HG03139 (cell line): Measurements from ENCODE around the gene JUN.

ENCODE experiments used
- ATAC-seq: cut with Tn5 transposase; IDR thresholded peaks from one replicate; pipeline ENCODE4 v1.9.1; 2021; ENCODE audit not compliant: unreplicated experiment

JUN gene

GRCh38 chr1:58784758-58785441, 1.1 kb upstream of the JUN start:
- ATAC-seq = no peak

- no peak for ATAC-seq
Observed at GRCh38 chr1:58783090-58783992, 506 bp downstream of the JUN start.

DNA sequence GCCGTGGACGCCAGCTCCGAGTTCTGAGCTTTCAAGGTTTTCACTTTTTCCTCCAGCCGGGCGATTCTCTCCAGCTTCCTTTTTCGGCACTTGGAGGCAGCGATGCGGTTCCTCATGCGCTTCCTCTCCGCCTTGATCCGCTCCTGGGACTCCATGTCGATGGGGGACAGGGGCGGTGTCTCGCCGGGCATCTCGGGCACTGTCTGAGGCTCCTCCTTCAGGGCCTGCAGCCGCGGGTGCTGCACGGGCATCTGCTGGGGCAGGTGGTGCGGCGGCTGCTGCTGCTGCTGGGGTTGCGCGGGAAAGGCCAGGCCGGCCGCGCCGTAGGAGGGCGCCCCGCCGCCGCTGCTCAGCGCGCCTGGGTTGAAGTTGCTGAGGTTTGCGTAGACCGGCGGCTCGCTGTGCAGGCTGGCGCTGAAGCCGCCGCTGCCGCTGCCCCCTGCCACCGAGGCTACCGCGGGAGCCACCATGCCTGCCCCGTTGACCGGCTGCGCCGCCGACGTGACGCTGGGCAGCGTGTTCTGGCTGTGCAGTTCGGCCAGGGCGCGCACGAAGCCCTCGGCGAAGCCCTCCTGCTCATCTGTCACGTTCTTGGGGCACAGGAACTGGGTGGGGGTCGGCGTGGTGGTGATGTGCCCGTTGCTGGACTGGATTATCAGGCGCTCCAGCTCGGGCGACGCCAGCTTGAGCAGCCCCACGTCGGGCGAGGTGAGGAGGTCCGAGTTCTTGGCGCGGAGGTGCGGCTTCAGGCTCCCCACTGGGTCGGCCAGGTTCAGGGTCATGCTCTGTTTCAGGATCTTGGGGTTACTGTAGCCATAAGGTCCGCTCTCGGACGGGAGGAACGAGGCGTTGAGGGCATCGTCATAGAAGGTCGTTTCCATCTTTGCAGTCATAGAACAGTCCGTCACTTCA, 1.4 kb downstream of the JUN start:
- ATAC-seq = no peak

GRCh38 chr1:58781541-58782177, 2.2 kb downstream of the JUN start:
- no peak for ATAC-seq

DNA sequence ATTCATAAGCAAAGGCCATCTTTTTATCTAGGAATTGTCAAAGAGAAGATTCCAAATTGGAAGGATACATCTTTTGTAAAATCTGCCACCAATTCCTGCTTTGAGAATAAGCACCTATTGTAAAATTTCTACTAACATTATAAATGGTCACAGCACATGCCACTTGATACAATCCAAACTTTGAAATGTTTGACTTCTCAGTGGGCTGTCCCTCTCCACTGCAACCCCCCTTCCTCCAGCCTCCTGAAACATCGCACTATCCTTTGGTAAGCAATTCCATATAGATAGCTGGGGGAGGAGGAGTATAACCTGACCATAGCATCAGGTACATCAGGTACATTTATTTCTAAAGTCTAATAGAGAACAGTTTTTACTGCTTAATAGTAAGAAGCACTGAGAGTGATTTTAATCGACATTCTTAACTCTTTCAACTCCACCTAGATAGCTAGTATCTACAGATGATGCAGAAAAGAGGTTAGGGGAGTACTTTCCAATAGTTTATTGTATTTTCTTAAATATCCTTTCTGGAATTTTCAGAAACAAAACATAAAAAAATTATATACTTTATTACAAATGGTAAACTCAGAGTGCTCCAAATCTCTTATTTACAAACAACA, 2.9 kb downstream of the JUN start:
- no peak for ATAC-seq

DNA sequence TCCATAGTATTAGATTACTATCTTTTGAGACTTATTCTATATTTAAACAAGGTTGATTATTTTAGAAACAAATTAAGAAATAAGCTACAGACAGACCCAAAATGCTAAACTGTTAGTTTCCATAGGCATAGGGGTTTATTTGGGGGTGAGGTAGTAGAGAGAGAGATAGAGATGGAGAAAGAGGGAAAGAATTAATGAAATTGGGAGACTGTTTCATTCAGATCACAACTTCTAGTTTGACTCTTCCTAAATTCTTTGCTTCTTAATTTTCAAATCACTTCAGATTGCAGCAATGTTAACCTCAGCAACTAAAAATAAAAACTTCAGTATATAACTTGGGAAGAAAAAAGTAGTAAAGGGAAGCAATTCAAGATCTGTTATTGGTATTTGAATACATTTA, 3.4 kb downstream of the JUN start:
- no peak for ATAC-seq

GRCh38 chr1:58779801-58780382, 4.0 kb downstream of the JUN start:
- no peak for ATAC-seq

DNA sequence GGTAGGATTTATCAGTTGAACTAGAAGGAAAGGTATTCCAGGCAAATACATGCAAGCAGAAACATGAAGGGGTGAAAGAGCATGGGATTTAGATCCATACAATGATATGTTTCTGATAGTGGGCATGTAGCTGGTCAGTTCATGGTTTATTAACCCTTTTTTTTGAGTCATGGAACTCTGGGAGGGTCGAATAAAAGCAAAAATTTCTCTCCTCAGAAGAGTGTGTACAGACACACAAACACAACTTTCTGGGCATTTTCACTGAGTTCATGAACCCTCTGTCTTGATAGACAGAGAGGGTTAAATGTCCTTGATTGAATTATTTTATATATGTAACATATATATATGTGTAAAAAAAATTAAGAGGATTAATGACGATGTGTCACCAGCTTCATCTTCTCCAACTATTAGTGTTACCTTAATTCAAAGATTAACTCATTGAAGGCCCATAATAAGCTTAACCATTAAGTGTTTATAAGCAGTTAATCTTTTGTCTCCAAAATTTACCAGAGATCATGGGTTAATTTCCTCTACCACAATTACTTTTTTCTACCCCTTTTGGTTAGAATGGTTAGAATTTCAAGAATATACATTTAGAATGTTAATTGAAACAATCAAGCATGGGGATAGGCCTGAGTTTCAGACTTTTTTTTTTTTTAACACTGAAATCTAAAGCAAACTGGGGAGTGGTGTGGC, 4.6 kb downstream of the JUN start:
- ATAC-seq = no peak

DNA sequence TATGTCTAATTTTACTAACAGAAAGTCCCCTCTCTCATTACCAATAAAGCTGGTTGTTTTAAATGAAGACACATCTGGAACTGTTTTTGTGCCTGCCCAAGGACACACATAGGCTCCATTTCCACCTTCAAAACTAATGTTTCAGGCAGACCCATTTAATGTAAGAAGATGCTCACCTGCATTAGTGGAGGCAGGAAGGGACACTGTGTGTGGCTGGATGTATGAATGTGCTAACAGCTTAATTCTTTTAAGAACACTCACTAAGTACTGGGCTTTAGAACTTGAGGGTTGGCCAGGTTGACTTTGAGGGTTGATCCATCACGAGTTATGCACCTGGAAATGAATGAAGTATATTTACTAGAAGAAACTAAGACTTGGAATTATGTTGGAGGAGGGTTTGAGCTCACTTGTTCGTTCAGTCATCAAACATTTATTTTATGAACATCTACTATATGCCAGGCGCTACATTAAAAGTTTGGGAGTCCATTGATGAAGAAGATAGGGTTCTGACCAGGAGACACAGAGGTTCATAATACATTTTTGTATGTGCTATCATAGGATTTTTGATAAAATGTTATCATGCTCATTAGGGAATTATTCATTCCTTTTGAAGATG, 5.4 kb downstream of the JUN start:
- no peak for ATAC-seq

GRCh38 chr1:58774027-58774426, 9.8 kb downstream of the JUN start:
- ATAC-seq = no peak

DNA sequence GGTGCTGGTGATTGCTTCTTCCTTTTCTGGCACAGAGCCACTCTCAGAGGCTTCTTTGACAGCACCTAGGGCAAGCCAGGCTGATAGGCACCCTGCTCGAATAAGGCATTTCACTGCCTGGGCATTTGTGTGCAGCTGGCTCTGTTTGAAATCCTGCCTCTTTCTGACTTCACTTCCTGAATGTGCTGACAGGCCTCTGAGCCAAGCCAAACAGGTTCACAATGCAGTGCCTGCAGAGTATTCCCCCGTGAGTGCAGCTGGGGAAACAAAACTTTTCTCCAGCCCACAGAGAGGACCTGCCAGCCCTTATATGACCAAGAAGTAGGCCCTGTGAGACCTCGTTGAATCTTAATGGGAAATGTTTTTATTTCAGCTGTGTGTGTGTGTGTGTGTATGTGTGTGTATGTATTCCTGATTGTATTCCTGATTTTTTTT, 10.4 kb downstream of the JUN start:
- peak; percentile 83 for ATAC-seq

DNA sequence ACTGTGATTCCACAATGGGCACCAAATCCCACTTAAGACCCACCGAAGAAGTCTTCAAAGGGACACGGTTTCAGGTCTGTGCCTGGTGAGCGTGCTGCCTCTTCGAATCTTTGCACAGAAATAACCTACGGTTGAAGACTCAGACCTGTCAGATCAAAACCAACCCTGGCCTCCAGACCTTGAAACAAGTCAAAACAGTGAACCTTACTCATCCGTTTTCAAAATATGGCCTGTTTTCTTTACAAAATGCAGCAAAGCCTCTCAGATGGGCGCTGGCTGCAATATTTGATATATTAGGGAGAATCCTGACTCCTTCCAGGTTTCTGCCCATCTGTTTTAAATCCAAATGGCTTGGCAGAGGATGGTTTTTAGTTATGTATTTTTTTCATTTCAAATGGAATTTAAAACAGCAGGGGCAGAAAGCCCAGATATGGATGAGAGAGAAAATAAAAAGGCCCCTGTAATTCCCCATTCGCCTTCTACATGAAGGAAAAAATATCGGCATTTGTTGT, 14.0 kb downstream of the JUN start:
- no peak for ATAC-seq

DNA sequence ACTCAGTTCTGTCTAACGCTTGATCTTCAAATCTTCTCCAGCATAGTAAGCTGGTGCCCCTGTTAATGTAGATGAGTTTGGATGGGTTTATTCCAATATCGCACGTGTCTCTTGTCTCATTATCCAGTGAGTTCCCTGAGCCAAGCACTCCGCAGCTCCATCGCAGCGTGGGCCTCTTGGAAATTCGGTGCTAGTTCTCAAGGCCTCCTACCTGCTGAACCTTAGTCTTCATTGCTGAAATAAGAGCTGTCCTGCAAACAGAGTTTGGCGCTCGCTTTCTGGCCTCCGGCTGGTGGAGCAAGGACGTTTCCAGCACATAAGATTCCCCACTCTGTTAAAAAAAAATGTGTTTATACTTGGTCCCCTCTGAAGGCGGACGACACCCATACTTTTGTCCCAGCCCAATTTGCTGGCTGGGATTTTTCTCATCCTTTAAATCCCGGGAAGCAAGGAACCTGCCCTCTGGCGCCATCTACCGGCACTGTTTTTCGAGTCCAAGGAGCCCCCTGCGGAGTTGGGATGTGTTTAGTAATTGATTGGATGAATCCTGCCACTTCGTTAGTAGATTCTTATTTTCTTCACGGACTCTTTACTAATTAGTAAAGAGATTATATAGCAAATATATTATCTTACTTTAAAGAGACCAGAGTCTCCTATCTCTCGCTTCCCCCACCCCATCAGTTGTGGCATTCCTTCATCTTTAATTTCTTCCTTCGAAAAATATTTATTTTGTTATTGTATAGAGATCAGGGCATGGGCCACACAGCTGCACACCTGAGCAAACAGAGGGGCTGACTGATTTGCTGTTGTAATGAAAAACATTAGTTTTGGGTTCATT, 14.7 kb downstream of the JUN start:
- no peak for ATAC-seq

GRCh38 chr1:58768191-58768731, 15.6 kb downstream of the JUN start:
- no peak for ATAC-seq

- no peak for ATAC-seq
Observed at GRCh38 chr1:58767143-58767542, 16.7 kb downstream of the JUN start.

- ATAC-seq = no peak
Observed at GRCh38 chr1:58765441-58765840, 18.4 kb downstream of the JUN start.

DNA sequence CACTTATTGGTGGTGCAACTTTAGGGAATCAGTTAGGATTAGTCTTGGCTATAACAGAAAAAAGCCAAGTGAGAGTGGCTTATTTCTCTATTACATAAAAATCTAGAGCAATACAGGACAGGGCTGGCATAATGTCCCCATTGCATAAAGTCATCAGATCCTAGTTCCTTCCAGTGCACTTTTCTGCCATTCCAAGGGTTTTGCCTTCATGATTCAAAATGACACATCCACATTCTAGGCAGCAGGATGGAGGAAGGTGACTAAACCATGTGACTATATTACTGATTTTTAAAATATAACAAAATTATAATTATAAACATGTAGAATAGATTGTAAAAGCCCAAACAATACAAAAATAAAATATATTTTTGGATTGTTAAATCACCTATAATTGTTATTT, 18.8 kb downstream of the JUN start:
- no peak for ATAC-seq
